ENCODE data around the gene TUBGCP6. TPM values are rescaled to one million over a fixed set of nuclear protein-coding genes. Genes with fewer than 3 reads are reported as not detected.

The TUBGCP6 gene
- total and polyA plus RNA-seq, 2 donors (not counting 3 experiments of a cell fraction or from before 2014, with no cell fraction given): 33.1 to 45.3 TPM

GRCh38 chr22:50218996-50219727 lies 25.7 kb downstream of the TUBGCP6 start:
- no peaks in the 10 kb centered on the region for H3K4me1 ChIP-seq (ENCODE audit: control insufficient read depth, extremely low read depth, insufficient read depth, low read length)
- H3K79me2 ChIP-seq (ENCODE audit: control insufficient read depth, insufficient read depth, low read length): peaks cover 7% of the 10 kb centered on the region
- no peak overlapping the region for H3K27ac ChIP-seq (ENCODE audit: insufficient read depth, low read depth, low read length)
- H2AFZ ChIP-seq (ENCODE audit: low read depth, low read length): no peak overlapping the region
- no peaks in the 10 kb centered on the region for H3K27me3 ChIP-seq (ENCODE audit: control insufficient read depth in 2 of 2, insufficient read depth in 2 of 2, low read length in 2 of 2)
- dilution Hi-C loops (cut with MboI; ENCODE audit: extremely low pct_ligation_motif_present, low sequenced_read_pairs): no loop called here
- H3K9me3 ChIP-seq (replicated peaks; ENCODE audit: control insufficient read depth, insufficient read depth, low read length): no peaks in the 10 kb centered on the region
- no peak overlapping the region for H3K4me2 ChIP-seq (ENCODE audit: insufficient read depth, low read length)
- DNase-seq (ENCODE audit: low read depth, low spot score) (peak; percentile 78), FAIRE-seq (peak; percentile 62)
- no peak for TF ChIP-seq GATA2 (IDR thresholded peaks at IDR 0.05; ENCODE audit: insufficient read depth, insufficient read length, low read depth, low read length)
- TF ChIP-seq, protein P1, sequence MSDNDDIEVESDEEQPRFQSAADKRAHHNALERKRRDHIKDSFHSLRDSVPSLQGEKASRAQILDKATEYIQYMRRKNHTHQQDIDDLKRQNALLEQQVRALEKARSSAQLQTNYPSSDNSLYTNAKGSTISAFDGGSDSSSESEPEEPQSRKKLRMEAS (IDR thresholded peaks at IDR 0.05; ENCODE audit: insufficient read depth, insufficient read length): peak; percentile 93
- no peaks in the 10 kb centered on the region for H4K20me1 ChIP-seq (replicated peaks; ENCODE audit: control insufficient read depth, extremely low read depth, insufficient read depth, low read length)
- ChIA-PET CTCF (no interaction called here), POLR2A (no interaction called here)
- peaks cover 23 to 67% of the 10 kb centered on the region in 2 experiments for H3K36me3 ChIP-seq (ENCODE audit: control insufficient read depth in 2 of 2, extremely low read depth in 1 of 2, insufficient read depth in 2 of 2, low read length in 2 of 2)
- H3K9ac ChIP-seq (replicated peaks; ENCODE audit: extremely low read depth, insufficient read depth, low read length): no peak overlapping the region
- no peak overlapping the region for H3K4me3 ChIP-seq (replicated peaks in 1 of 3; ENCODE audit: insufficient read depth in 1 of 3, low read depth in 1 of 3, low read length in 3 of 3)
- intact Hi-C loops (cut with micrococcal nuclease): no loop called here
- BruUV-seq (replicated peaks): no TSS peak
- no peaks in the 10 kb centered on the region for H3K9me1 ChIP-seq (replicated peaks; ENCODE audit: control insufficient read depth, extremely low read depth, insufficient read depth, low read length)

- Histone ChIP-seq H3K27ac (ENCODE audit: insufficient read depth, low read depth, low read length) (no peak overlapping the region), H3K36me3 (ENCODE audit: control insufficient read depth in 2 of 2, extremely low read depth in 1 of 2, insufficient read depth in 2 of 2, low read length in 2 of 2) (peaks cover 23 to 63% of the 10 kb centered on the region in 2 experiments), H3K79me2 (ENCODE audit: control insufficient read depth, insufficient read depth, low read length) (peaks cover 9% of the 10 kb centered on the region), H3K27me3 (ENCODE audit: control insufficient read depth in 2 of 2, insufficient read depth in 2 of 2, low read length in 2 of 2) (no peaks in the 10 kb centered on the region), H3K9me1 (replicated peaks; ENCODE audit: control insufficient read depth, extremely low read depth, insufficient read depth, low read length) (no peaks in the 10 kb centered on the region), H3K4me3 (replicated peaks in 1 of 3; ENCODE audit: insufficient read depth in 1 of 3, low read depth in 1 of 3, low read length in 3 of 3) (no peak overlapping the region), H3K4me1 (ENCODE audit: control insufficient read depth, extremely low read depth, insufficient read depth, low read length) (no peaks in the 10 kb centered on the region), H2AFZ (ENCODE audit: low read depth, low read length) (no peak overlapping the region), H3K9ac (replicated peaks; ENCODE audit: extremely low read depth, insufficient read depth, low read length) (no peak overlapping the region), H4K20me1 (replicated peaks; ENCODE audit: control insufficient read depth, extremely low read depth, insufficient read depth, low read length) (no peaks in the 10 kb centered on the region), H3K9me3 (replicated peaks; ENCODE audit: control insufficient read depth, insufficient read depth, low read length) (no peaks in the 10 kb centered on the region), H3K4me2 (ENCODE audit: insufficient read depth, low read length) (no peak overlapping the region)
- DNase-seq (ENCODE audit: low read depth, low spot score) (no peak), FAIRE-seq (no peak)
- dilution Hi-C loops (cut with MboI; ENCODE audit: extremely low pct_ligation_motif_present, low sequenced_read_pairs) (no loop called here), intact Hi-C loops (cut with micrococcal nuclease) (no loop called here)
- TF ChIP-seq FOS (IDR thresholded peaks at IDR 0.05; ENCODE audit: borderline replicate concordance, insufficient read depth, low read length): no peak
- TF ChIP-seq, protein P2, sequence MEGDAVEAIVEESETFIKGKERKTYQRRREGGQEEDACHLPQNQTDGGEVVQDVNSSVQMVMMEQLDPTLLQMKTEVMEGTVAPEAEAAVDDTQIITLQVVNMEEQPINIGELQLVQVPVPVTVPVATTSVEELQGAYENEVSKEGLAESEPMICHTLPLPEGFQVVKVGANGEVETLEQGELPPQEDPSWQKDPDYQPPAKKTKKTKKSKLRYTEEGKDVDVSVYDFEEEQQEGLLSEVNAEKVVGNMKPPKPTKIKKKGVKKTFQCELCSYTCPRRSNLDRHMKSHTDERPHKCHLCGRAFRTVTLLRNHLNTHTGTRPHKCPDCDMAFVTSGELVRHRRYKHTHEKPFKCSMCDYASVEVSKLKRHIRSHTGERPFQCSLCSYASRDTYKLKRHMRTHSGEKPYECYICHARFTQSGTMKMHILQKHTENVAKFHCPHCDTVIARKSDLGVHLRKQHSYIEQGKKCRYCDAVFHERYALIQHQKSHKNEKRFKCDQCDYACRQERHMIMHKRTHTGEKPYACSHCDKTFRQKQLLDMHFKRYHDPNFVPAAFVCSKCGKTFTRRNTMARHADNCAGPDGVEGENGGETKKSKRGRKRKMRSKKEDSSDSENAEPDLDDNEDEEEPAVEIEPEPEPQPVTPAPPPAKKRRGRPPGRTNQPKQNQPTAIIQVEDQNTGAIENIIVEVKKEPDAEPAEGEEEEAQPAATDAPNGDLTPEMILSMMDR (IDR thresholded peaks at IDR 0.05; ENCODE audit: extremely low read depth in 1 of 2, insufficient read depth in 1 of 2, low read depth in 1 of 2, low read length in 2 of 2): no peak
- ChIA-PET POLR2A (no interaction called here), CTCF (interaction anchor here (0.8 kb wide), 1 partner anchor 12 kb away, joined by 3 read pairs; no protein-coding TSS in a partner anchor)
- TSS peak; percentile 6 for BruUV-seq (replicated peaks)
These were observed 26.4 kb downstream of the TUBGCP6 start for GRCh38 chr22:50218153-50218995.

All from endothelial cell of umbilical vein (primary cell).